ENCODE results near the gene VSX1.

The VSX1 gene

GRCh38 chr20:25038591-25039015, 43.3 kb downstream of the VSX1 start:
- DNase-seq = no peak

- no peak for DNase-seq
Measured at GRCh38 chr20:25038103-25038410, 43.9 kb downstream of the VSX1 start.

- DNase-seq = no peak
Measured at GRCh38 chr20:25037288-25038102, 44.4 kb downstream of the VSX1 start.

GRCh38 chr20:25036331-25036936, 45.5 kb downstream of the VSX1 start:
- no peak for DNase-seq

- DNase-seq = no peak
Measured at GRCh38 chr20:25035921-25036320, 46.0 kb downstream of the VSX1 start.

GRCh38 chr20:25033924-25034300, 48.0 kb downstream of the VSX1 start:
- DNase-seq = no peak

GRCh38 chr20:25033265-25033923, 48.5 kb downstream of the VSX1 start:
- DNase-seq = no peak

GRCh38 chr20:25032478-25033264, 49.3 kb downstream of the VSX1 start:
- no peak for DNase-seq

GRCh38 chr20:25032065-25032477, 49.9 kb downstream of the VSX1 start:
- DNase-seq = no peak

GRCh38 chr20:25031241-25031640, 50.7 kb downstream of the VSX1 start:
- no peak for DNase-seq

GRCh38 chr20:25030649-25031207, 51.2 kb downstream of the VSX1 start:
- DNase-seq = no peak

- DNase-seq = no peak
Measured at GRCh38 chr20:25030007-25030648, 51.8 kb downstream of the VSX1 start.

- DNase-seq = peak; percentile 21 to 29
Measured at GRCh38 chr20:25025986-25026605, 55.8 kb downstream of the VSX1 start.
